ENCODE measurements around the gene SLC22A2.

- TF ChIP-seq POLR2A (IDR thresholded peaks at IDR 0.05), result no peak
- no peak for TF ChIP-seq CTCF (IDR thresholded peaks at IDR 0.05)
Observed at GRCh38 chr6:160269771-160270170, 11.2 kb upstream of the SLC22A2 start.
